Pancreas (tissue), 10 donors: ENCODE data around the gene CSNK1G3. TPM values are rescaled to one million over a fixed set of nuclear protein-coding genes. Genes with fewer than 3 reads are reported as not detected.
A peak's percentile ranks its signal among the peaks of the same experiment; 100 is the strongest.

Source experiments
- ATAC-seq, 4 donors: fragments of 200-7000 bp; cut with Tn5 transposase; one replicate each; pipeline versions ENCODE4 v1.8.0 to v1.9.1; 2020; ENCODE audit warnings: mild to moderate bottlenecking in 4 of 4, moderate library complexity in 4 of 4
- DNase-seq, 6 donors: peaks; one replicate each; pipeline ENCODE4 v3.0.0-alpha.2; 2020
- FAIRE-seq: peaks from 2 replicates; lab custom pipeline; 2012; peaks lifted over from hg19 to GRCh38; lab: Jason Lieb, UNC
- H3K27ac ChIP-seq, 4 donors: fragments of 200-600 bp; sonication (generic); 1 replicate in 3 of 4; 2 replicates in 1 of 4; pipeline versions ENCODE4 v1.5.0 to v1.8.0; 2020
- H3K27me3 ChIP-seq, 4 donors: fragments of 200-600 bp; one replicate each; pipeline ENCODE4 v1.8.0; 2021
- H3K36me3 ChIP-seq, 3 donors: fragments of 200-600 bp; sonication (generic) in 1 of 3; one replicate each; pipeline versions ENCODE4 v1.5.0 to v1.8.0; 2020 to 2021
- H3K4me1 ChIP-seq, 3 donors: fragments of 200-600 bp; one replicate each; pipeline ENCODE4 v1.8.0; 2021
- H3K4me3 ChIP-seq, 4 donors: fragments of 200-600 bp; sonication (generic) in 2 of 4; one replicate each; pipeline versions ENCODE4 v1.5.0 to v1.8.0; 2020 to 2021
- H3K9me3 ChIP-seq, 4 donors: fragments of 200-600 bp; one replicate each; pipeline ENCODE4 v1.8.0; 2021
- CTCF ChIP-seq, 4 donors: fragments of 200-600 bp; sonication (generic) in 3 of 4; IDR thresholded peaks; one replicate each; pipeline versions ENCODE4 v1.5.0 to v1.8.0; 2021; ENCODE audit warnings: antibody characterized with exemption in 4 of 4
- WGBS, 2 donors: extraction: QIAGEN DNeasy Blood & Tissue Kit; methylation state at CpG; one replicate each; pipeline ENCODE4 v1.1.7; 2013; 5-methylcytosine and 5-hydroxymethylcytosine counted together
- intact Hi-C, 3 donors: fragments of 100-400 bp; cut with DNase I; formaldehyde crosslinking; loops; one replicate each; pipeline versions ENCODE4 v1.11.1 to v1.14.2; 2022
- polyA plus RNA-seq, 2 donors: library from polyadenylated mRNA; stranded (reverse); fragments of 200-250 nt; gene quantifications; one replicate each; pipeline ENCODE4 v1.2.3, GENCODE V29; 2013
- total RNA-seq, 6 donors: library from RNA; stranded (reverse); fragmentation: NEBNext Ultra II Directional in 4 of 6; extraction: Animal tissue kit (Norgen Biotek cat#: 25700) in 4 of 6; gene quantifications; one replicate each; pipeline versions ENCODE4 v1.2.1 to v1.2.4, GENCODE V29; 2021 to 2023
- donor health status: healthy with polysubstance abuse.
- donor health status: DM: no; HTN: no; CAD: no; lungs with moderate emphysema.
- donor health status: DM: no; HTN: no; CAD: no.
- donor health status: control.
- donor health status: control.
- donor health status: Bipolar disorder and iron deficiency.
- donor health status: DM: yes; HTN: yes; CAD: no.
- donor health status: DM: no; HTN: no; CAD: no.
- donor health status: DM: no; HTN: no; CAD: no.
- donor health status: DM: yes; HTN: yes; CAD: no.

Gene CSNK1G3
- total and polyA plus RNA-seq, 8 donors = 3.9 to 29.0 (median 13.9) TPM

- DNase-seq (no peak), FAIRE-seq (no peak), ATAC-seq (no peak)
- Histone ChIP-seq H3K27ac (no peak overlapping the region), H3K4me1 (no peaks in the 10 kb centered on the region), H3K4me3 (no peak overlapping the region), H3K36me3 (no peaks in the 10 kb centered on the region), H3K9me3 (no peaks in the 10 kb centered on the region), H3K27me3 (no peaks in the 10 kb centered on the region)
- WGBS, 2 donors = 97 to 100% methylated on average over 2 of the region's 2 CpGs
- intact Hi-C loops = no loop called here
- TF ChIP-seq CTCF (IDR thresholded peaks at IDR 0.05) = no peak
Observed at GRCh38 chr5:123601610-123602009, 89.6 kb downstream of the CSNK1G3 start.

- no peaks in the 10 kb centered on the region for H3K4me1 ChIP-seq
- TF ChIP-seq CTCF (IDR thresholded peaks at IDR 0.05) = no peak
- DNase-seq (no peak), ATAC-seq (no peak), FAIRE-seq (peak; percentile 13)
- H3K36me3 ChIP-seq = no peaks in the 10 kb centered on the region
- H3K4me3 ChIP-seq = no peak overlapping the region
- intact Hi-C loops = no loop called here
- no peak overlapping the region for H3K27ac ChIP-seq
- H3K27me3 ChIP-seq = no peaks in the 10 kb centered on the region
- H3K9me3 ChIP-seq = no peaks in the 10 kb centered on the region
Observed at GRCh38 chr5:123605822-123606221, 93.8 kb downstream of the CSNK1G3 start.

- Histone ChIP-seq H3K4me1 (no peaks in the 10 kb centered on the region), H3K27me3 (no peaks in the 10 kb centered on the region), H3K9me3 (no peaks in the 10 kb centered on the region), H3K4me3 (no peak overlapping the region), H3K27ac (no peak overlapping the region), H3K36me3 (peaks cover 0 to 6% (median 0%) of the 10 kb centered on the region in 3 donors)
- 93 to 97% methylated on average over 2 of the region's 2 CpGs for WGBS, 2 donors
- ATAC-seq = no peak
- no peak for TF ChIP-seq CTCF (IDR thresholded peaks at IDR 0.05)
- intact Hi-C loops = no loop called here
- no peak for FAIRE-seq
- no peak for DNase-seq
Observed at GRCh38 chr5:123610209-123610608, 98.2 kb downstream of the CSNK1G3 start.

- H3K27ac ChIP-seq = no peak overlapping the region
- no peaks in the 10 kb centered on the region for H3K27me3 ChIP-seq
- no peaks in the 10 kb centered on the region for H3K4me1 ChIP-seq
- no peaks in the 10 kb centered on the region for H3K9me3 ChIP-seq
- DNase-seq (peak in 1 of 6 donors; percentile 17), FAIRE-seq (peak; percentile 96), ATAC-seq (peak; percentile 61 to 88 (median 86))
- intact Hi-C loops = no loop called here
- TF ChIP-seq CTCF (IDR thresholded peaks at IDR 0.05) = peak; percentile 69 to 84 (median 80)
- 40 to 41% methylated on average over 5 of the region's 5 CpGs for WGBS, 2 donors
- H3K36me3 ChIP-seq = peaks cover 0 to 6% (median 0%) of the 10 kb centered on the region in 3 donors
- no peak overlapping the region for H3K4me3 ChIP-seq
Observed at GRCh38 chr5:123610665-123611405, 98.9 kb downstream of the CSNK1G3 start.

GRCh38 chr5:123611406-123611709, 99.4 kb downstream of the CSNK1G3 start:
- no peak for TF ChIP-seq CTCF (IDR thresholded peaks at IDR 0.05)
- no peak overlapping the region for H3K4me3 ChIP-seq
- no peaks in the 10 kb centered on the region for H3K27me3 ChIP-seq
- H3K36me3 ChIP-seq = peaks cover 0 to 6% (median 0%) of the 10 kb centered on the region in 3 donors
- no peak overlapping the region for H3K27ac ChIP-seq
- FAIRE-seq (no peak), DNase-seq (no peak), ATAC-seq (no peak)
- no peaks in the 10 kb centered on the region for H3K4me1 ChIP-seq
- 32 to 38% methylated on average over 1 of the region's 1 CpG for WGBS, 2 donors
- no peaks in the 10 kb centered on the region for H3K9me3 ChIP-seq
- intact Hi-C loops = no loop called here
